ENCODE data around the gene ADAM22. TPM values are rescaled to one million over a fixed set of nuclear protein-coding genes. Genes with fewer than 3 reads are reported as not detected.

ADAM22 gene
- total and polyA plus RNA-seq, 7 donors, result 0.09 to 7.0 (median 0.42) TPM

- ATAC-seq (no peak), DNase-seq (no peak)
- WGBS, 3 donors, result 77 to 81% (median 79%) methylated on average over 2 of the region's 2 CpGs
- intact Hi-C loops (cut with DNase I), result no loop called here
- no peak overlapping the region for H3K27ac ChIP-seq
- no peak overlapping the region for H3K4me3 ChIP-seq
- H3K9me3 ChIP-seq, result peaks cover 6% of the 10 kb centered on the region
- no peaks in the 10 kb centered on the region for H3K36me3 ChIP-seq (ENCODE audit: insufficient read depth in 1 of 2, low read depth in 1 of 2)
- no peaks in the 10 kb centered on the region for H3K4me1 ChIP-seq
- H3K27me3 ChIP-seq (ENCODE audit: insufficient read depth in 3 of 3, low read length in 2 of 3), result no peaks in the 10 kb centered on the region
- TF ChIP-seq, protein P1, sequence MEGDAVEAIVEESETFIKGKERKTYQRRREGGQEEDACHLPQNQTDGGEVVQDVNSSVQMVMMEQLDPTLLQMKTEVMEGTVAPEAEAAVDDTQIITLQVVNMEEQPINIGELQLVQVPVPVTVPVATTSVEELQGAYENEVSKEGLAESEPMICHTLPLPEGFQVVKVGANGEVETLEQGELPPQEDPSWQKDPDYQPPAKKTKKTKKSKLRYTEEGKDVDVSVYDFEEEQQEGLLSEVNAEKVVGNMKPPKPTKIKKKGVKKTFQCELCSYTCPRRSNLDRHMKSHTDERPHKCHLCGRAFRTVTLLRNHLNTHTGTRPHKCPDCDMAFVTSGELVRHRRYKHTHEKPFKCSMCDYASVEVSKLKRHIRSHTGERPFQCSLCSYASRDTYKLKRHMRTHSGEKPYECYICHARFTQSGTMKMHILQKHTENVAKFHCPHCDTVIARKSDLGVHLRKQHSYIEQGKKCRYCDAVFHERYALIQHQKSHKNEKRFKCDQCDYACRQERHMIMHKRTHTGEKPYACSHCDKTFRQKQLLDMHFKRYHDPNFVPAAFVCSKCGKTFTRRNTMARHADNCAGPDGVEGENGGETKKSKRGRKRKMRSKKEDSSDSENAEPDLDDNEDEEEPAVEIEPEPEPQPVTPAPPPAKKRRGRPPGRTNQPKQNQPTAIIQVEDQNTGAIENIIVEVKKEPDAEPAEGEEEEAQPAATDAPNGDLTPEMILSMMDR (IDR thresholded peaks at IDR 0.05), result no peak
Measured at GRCh38 chr7:88020953-88021665, 87.1 kb downstream of the ADAM22 start.

DNA sequence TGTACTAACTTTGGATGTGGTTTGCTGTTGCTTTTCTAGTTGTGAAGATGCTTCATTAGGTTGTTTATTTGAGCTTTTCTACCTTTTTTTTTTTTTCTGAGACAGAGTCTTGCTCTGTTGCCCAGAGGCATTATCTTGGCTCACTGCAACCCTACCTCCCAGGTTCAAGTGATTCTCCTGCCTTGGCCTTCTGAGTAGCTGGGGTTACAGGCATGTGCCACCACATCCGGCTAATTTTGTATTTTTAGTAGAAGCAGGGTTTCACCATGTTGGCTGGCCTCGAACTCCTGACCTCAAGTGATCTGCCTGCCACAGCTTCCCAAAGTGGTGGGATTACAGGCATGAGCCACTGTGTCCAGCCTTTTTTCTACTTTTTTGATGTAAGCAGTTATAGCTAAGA is 93.7 kb downstream of the ADAM22 start:
- Histone ChIP-seq H3K9me3 (peaks cover 17% of the 10 kb centered on the region), H3K27me3 (ENCODE audit: insufficient read depth in 3 of 3, low read length in 2 of 3) (no peaks in the 10 kb centered on the region), H3K27ac (no peak overlapping the region), H3K36me3 (ENCODE audit: insufficient read depth in 1 of 2, low read depth in 1 of 2) (no peaks in the 10 kb centered on the region), H3K4me1 (no peaks in the 10 kb centered on the region), H3K4me3 (no peak overlapping the region)
- intact Hi-C loops (cut with DNase I), result no loop called here
- 84 to 96% (median 94%) methylated on average over 2 of the region's 2 CpGs for WGBS, 3 donors
- ATAC-seq (no peak), DNase-seq (no peak)
- TF ChIP-seq, protein P1 (IDR thresholded peaks at IDR 0.05), result no peak

GRCh38 chr7:88034083-88034695 is 100.1 kb downstream of the ADAM22 start:
- no peak for DNase-seq
- TF ChIP-seq, protein P1 (IDR thresholded peaks at IDR 0.05), result no peak
- peak in 3 of 4 donors; percentile 37 to 72 (median 66) for ATAC-seq

DNA sequence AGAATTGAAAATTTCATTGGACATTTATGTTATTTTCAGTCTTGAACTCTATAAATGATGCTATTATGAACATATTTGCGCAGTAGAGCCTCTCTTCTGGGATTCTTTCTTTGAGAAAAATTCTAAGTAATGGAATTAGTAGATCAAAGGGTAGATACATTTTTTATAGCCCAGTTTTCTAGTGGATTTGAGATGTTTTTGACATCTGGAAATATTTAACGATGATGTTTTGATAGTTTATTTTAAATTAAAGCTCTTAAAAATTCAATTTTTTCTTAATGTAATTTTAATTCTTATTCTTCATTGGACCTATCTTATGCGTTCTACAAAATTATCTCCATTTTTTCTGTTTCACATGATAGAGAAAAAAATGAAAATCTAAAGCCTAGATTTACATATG is 103.0 kb downstream of the ADAM22 start:
- Histone ChIP-seq H3K27ac (no peak overlapping the region), H3K9me3 (peaks cover 3% of the 10 kb centered on the region), H3K4me1 (no peaks in the 10 kb centered on the region), H3K36me3 (ENCODE audit: insufficient read depth in 1 of 2, low read depth in 1 of 2) (no peaks in the 10 kb centered on the region), H3K27me3 (ENCODE audit: insufficient read depth in 3 of 3, low read length in 2 of 3) (no peaks in the 10 kb centered on the region), H3K4me3 (no peak overlapping the region)
- TF ChIP-seq, protein P1 (IDR thresholded peaks at IDR 0.05), result no peak
- ATAC-seq (no peak), DNase-seq (no peak)
- intact Hi-C loops (cut with DNase I), result no loop called here
- WGBS, 3 donors, result 91 to 95% (median 91%) methylated on average over 3 of the region's 3 CpGs

More at GRCh38 chr7:88034083-88034695, 100.1 kb downstream of the ADAM22 start:
- Histone ChIP-seq H3K4me3 (no peak overlapping the region), H3K27ac (no peak overlapping the region), H3K27me3 (ENCODE audit: insufficient read depth in 3 of 3, low read length in 2 of 3) (no peaks in the 10 kb centered on the region), H3K9me3 (peaks cover 8% of the 10 kb centered on the region), H3K36me3 (ENCODE audit: insufficient read depth in 1 of 2, low read depth in 1 of 2) (no peaks in the 10 kb centered on the region), H3K4me1 (no peaks in the 10 kb centered on the region)
- 42 to 72% (median 52%) methylated on average over 7 of the region's 7 CpGs for WGBS, 3 donors
- intact Hi-C loops (cut with DNase I), result no loop called here

All from psoas muscle (tissue), 8 donors.